HEK293 (cell line): Measurements from ENCODE around the gene ISM1.

Experiments
- CTCF ChIA-PET: fragments of 350-600 bp; formaldehyde crosslinking; extraction: SDS; loops from one replicate; lab custom pipeline; 2021; ENCODE audit warnings: antibody characterized with exemption; lab: Yijun Ruan, JAX
- POLR2A ChIA-PET: fragments of 300-600 bp; formaldehyde crosslinking; extraction: SDS; loops from one replicate; lab custom pipeline; 2020; ENCODE audit warnings: antibody characterized with exemption, inconsistent platforms; lab: Yijun Ruan, JAX
- H3K27ac ChIP-seq: fragments of 200-500 bp; sonication (Bioruptor generic); 2 replicates; pipeline ENCODE4 v1.5.1; 2014; ENCODE audit warnings: low read depth, low read length, control low read depth, inconsistent platforms; ENCODE audit errors: extremely low read depth
- H3K36me3 ChIP-seq, 2 experiments: fragments of 200-500 bp in 1 of 2; sonication (Bioruptor generic) in 1 of 2; 1 replicate in 1 of 2; 2 replicates in 1 of 2; pipeline ENCODE4 v1.5.1; 2014 to 2017; ENCODE audit warnings: inconsistent platforms in 2 of 2, low read length in 2 of 2; ENCODE audit not compliant: control insufficient read depth in 2 of 2, insufficient read depth in 1 of 2
- H3K4me1 ChIP-seq: fragments of 200-500 bp; sonication (Bioruptor generic); 2 replicates; pipeline ENCODE4 v1.5.1; 2014; ENCODE audit warnings: mild to moderate bottlenecking, low read length, inconsistent platforms; ENCODE audit not compliant: control insufficient read depth, insufficient read depth
- H3K4me3 ChIP-seq: 2 replicates; pipeline ENCODE4 v1.5.1; 2011; ENCODE audit warnings: low read depth, mild to moderate bottlenecking, control low read depth, low read length, moderate library complexity
- H3K9me3 ChIP-seq: fragments of 200-500 bp; sonication (Bioruptor generic); 2 replicates; pipeline ENCODE4 v1.5.1; 2014; ENCODE audit warnings: low read depth, low read length, inconsistent platforms; ENCODE audit not compliant: control insufficient read depth, insufficient read depth
- EGR2 ChIP-seq: fragments of 450-650 bp; formaldehyde crosslinking; IDR thresholded peaks from 2 replicates; pipeline ENCODE4 v1.5.1; 2016; ENCODE audit warnings: low read depth, missing biosample characterization, missing genetic modification characterization
- PRDM6 ChIP-seq: fragments of 450-650 bp; formaldehyde crosslinking; IDR thresholded peaks from 2 replicates; pipeline ENCODE4 v1.5.1; 2017; ENCODE audit warnings: missing biosample characterization, missing genetic modification characterization
- SP2 ChIP-seq: fragments of 450-650 bp; formaldehyde crosslinking; IDR thresholded peaks from 2 replicates; pipeline ENCODE4 v1.5.1; 2016; ENCODE audit warnings: missing biosample characterization, missing genetic modification characterization
- SP3 ChIP-seq: fragments of 450-650 bp; formaldehyde crosslinking; IDR thresholded peaks from 2 replicates; pipeline ENCODE4 v1.5.1; 2016; ENCODE audit warnings: missing biosample characterization, missing genetic modification characterization
- ZBTB11 ChIP-seq: fragments of 450-650 bp; formaldehyde crosslinking; conservative IDR thresholded peaks from 2 replicates; pipeline ENCODE4 v1.5.1; 2016; ENCODE audit warnings: low read depth, missing biosample characterization, missing genetic modification characterization
- ZBTB8A ChIP-seq: fragments of 450-650 bp; formaldehyde crosslinking; IDR thresholded peaks from 2 replicates; pipeline ENCODE4 v1.5.1; 2016; ENCODE audit warnings: missing biosample characterization, missing genetic modification characterization
- ZNF10 ChIP-seq: fragments of 450-650 bp; formaldehyde crosslinking; IDR thresholded peaks from 2 replicates; pipeline ENCODE4 v1.5.1; 2017; ENCODE audit warnings: missing biosample characterization, missing genetic modification characterization
- ZNF112 ChIP-seq: fragments of 450-650 bp; formaldehyde crosslinking; IDR thresholded peaks from 2 replicates; pipeline ENCODE4 v1.5.0; 2017; ENCODE audit warnings: missing biosample characterization, missing genetic modification characterization
- ZNF48 ChIP-seq: fragments of 450-650 bp; formaldehyde crosslinking; IDR thresholded peaks from 2 replicates; pipeline ENCODE4 v1.5.1; 2016; ENCODE audit warnings: missing biosample characterization, missing genetic modification characterization
- ZNF555 ChIP-seq: fragments of 450-650 bp; formaldehyde crosslinking; conservative IDR thresholded peaks from 2 replicates; pipeline ENCODE4 v1.5.1; 2017; ENCODE audit warnings: missing biosample characterization, mild to moderate bottlenecking, missing genetic modification characterization, inconsistent platforms
- ZNF600 ChIP-seq: fragments of 450-650 bp; formaldehyde crosslinking; IDR thresholded peaks from 2 replicates; pipeline ENCODE4 v1.5.1; 2016; ENCODE audit warnings: missing biosample characterization, missing genetic modification characterization
- ZNF692 ChIP-seq: fragments of 450-650 bp; formaldehyde crosslinking; IDR thresholded peaks from 2 replicates; pipeline ENCODE4 v1.5.1; 2016; ENCODE audit warnings: missing biosample characterization, missing genetic modification characterization
- ZNF704 ChIP-seq: fragments of 450-650 bp; formaldehyde crosslinking; IDR thresholded peaks from 2 replicates; pipeline ENCODE4 v1.5.1; 2016; ENCODE audit warnings: missing biosample characterization, missing genetic modification characterization
- ZNF707 ChIP-seq: fragments of 450-650 bp; formaldehyde crosslinking; IDR thresholded peaks from 2 replicates; pipeline ENCODE4 v1.5.1; 2016; ENCODE audit warnings: missing biosample characterization, missing genetic modification characterization
- ZNF76 ChIP-seq: fragments of 450-650 bp; formaldehyde crosslinking; IDR thresholded peaks from 2 replicates; pipeline ENCODE4; 2016; ENCODE audit warnings: low read depth, missing biosample characterization, missing genetic modification characterization, borderline replicate concordance
- ZNF785 ChIP-seq: fragments of 450-650 bp; formaldehyde crosslinking; IDR thresholded peaks from 2 replicates; pipeline ENCODE4 v1.5.1; 2016; ENCODE audit warnings: missing biosample characterization, missing genetic modification characterization
- ZNF830 ChIP-seq: fragments of 450-650 bp; IDR thresholded peaks from 2 replicates; pipeline ENCODE4 v1.5.0; 2018; ENCODE audit warnings: missing biosample characterization, missing genetic modification characterization, low read depth, mild to moderate bottlenecking, moderate library complexity
- TF ChIP-seq, protein P1 (sequence below): fragments of 450-650 bp; formaldehyde crosslinking; IDR thresholded peaks from 2 replicates; pipeline ENCODE4 v1.5.1; 2016; ENCODE audit warnings: missing biosample characterization, missing genetic modification characterization
- TF ChIP-seq, protein P2 (sequence below): sonication (generic); formaldehyde crosslinking; IDR thresholded peaks from 2 replicates; pipeline ENCODE4 v1.8.1; 2022; ENCODE audit warnings: mild to moderate bottlenecking, moderate library complexity, missing genetic modification reagents
- TF ChIP-seq, protein P3 (sequence below): fragments of 450-650 bp; formaldehyde crosslinking; IDR thresholded peaks from 2 replicates; pipeline ENCODE4 v1.5.1; 2016; ENCODE audit warnings: missing biosample characterization, missing genetic modification characterization

The ISM1 gene

DNA sequence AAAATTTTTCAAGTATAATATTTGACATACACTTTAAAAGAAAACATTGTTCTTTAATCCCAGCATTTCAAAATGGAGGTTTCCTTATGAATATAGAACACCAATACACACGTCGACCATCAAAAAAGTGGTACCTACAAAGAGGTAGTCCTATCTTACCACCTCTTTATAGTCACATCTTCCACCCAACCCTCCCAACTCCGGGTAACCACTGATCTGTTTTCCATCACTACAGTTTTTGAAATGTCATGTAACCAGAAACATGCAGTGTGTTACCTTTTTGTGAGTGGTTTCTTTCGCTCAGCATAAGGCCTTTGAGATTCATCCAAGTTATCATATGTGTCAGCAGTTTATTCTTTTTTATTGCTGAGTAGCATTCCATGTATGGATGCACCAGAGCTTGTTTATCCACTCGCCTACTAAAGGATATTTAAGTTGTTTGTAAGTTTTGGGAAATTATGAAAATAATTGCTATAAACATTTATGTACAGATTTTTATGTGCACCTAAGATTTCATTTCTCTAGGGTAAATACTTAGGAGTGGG, 104.8 kb downstream of the ISM1 start:
- Histone ChIP-seq H3K36me3 (no peaks in the 10 kb centered on the region), H3K4me3 (no peak overlapping the region), H3K9me3 (no peaks in the 10 kb centered on the region), H3K27ac (no peak overlapping the region), H3K4me1 (no peaks in the 10 kb centered on the region)
- CTCF ChIA-PET = no interaction called here
- POLR2A ChIA-PET = no interaction called here
- no peak for TF ChIP-seq ZNF112 (tag by site-specific recombination)

GRCh38 chr20:13331536-13331935, 110.5 kb downstream of the ISM1 start:
- ChIA-PET POLR2A (no interaction called here), CTCF (interaction anchor here (2.0 kb wide), 1 partner anchor 215 kb away, joined by 7 read pairs; no protein-coding TSS in a partner anchor)
- H3K9me3 ChIP-seq = no peaks in the 10 kb centered on the region
- H3K4me3 ChIP-seq = no peak overlapping the region
- no peak for TF ChIP-seq ZNF704
- no peak for TF ChIP-seq ZNF10
- no peak for TF ChIP-seq ZNF600 (tag by site-specific recombination)
- TF ChIP-seq PRDM6 = no peak
- TF ChIP-seq, protein P1, sequence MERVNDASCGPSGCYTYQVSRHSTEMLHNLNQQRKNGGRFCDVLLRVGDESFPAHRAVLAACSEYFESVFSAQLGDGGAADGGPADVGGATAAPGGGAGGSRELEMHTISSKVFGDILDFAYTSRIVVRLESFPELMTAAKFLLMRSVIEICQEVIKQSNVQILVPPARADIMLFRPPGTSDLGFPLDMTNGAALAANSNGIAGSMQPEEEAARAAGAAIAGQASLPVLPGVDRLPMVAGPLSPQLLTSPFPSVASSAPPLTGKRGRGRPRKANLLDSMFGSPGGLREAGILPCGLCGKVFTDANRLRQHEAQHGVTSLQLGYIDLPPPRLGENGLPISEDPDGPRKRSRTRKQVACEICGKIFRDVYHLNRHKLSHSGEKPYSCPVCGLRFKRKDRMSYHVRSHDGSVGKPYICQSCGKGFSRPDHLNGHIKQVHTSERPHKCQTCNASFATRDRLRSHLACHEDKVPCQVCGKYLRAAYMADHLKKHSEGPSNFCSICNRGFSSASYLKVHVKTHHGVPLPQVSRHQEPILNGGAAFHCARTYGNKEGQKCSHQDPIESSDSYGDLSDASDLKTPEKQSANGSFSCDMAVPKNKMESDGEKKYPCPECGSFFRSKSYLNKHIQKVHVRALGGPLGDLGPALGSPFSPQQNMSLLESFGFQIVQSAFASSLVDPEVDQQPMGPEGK (tag by site-specific recombination) = no peak
- TF ChIP-seq ZNF76 (tag by site-specific recombination) = no peak
- TF ChIP-seq ZNF830 = no peak
- TF ChIP-seq, protein P2, sequence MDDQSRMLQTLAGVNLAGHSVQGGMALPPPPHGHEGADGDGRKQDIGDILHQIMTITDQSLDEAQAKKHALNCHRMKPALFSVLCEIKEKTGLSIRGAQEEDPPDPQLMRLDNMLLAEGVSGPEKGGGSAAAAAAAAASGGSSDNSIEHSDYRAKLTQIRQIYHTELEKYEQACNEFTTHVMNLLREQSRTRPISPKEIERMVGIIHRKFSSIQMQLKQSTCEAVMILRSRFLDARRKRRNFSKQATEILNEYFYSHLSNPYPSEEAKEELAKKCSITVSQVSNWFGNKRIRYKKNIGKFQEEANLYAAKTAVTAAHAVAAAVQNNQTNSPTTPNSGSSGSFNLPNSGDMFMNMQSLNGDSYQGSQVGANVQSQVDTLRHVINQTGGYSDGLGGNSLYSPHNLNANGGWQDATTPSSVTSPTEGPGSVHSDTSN (CRISPR knock-in tag) = no peak
- TF ChIP-seq ZNF692 (tag by site-specific recombination) = no peak
- TF ChIP-seq ZBTB8A (tag by site-specific recombination) = no peak
- no peak for TF ChIP-seq ZNF785
- TF ChIP-seq EGR2 (tag by site-specific recombination) = no peak
- TF ChIP-seq ZNF555 (tag by site-specific recombination) = no peak
- TF ChIP-seq, protein P3, sequence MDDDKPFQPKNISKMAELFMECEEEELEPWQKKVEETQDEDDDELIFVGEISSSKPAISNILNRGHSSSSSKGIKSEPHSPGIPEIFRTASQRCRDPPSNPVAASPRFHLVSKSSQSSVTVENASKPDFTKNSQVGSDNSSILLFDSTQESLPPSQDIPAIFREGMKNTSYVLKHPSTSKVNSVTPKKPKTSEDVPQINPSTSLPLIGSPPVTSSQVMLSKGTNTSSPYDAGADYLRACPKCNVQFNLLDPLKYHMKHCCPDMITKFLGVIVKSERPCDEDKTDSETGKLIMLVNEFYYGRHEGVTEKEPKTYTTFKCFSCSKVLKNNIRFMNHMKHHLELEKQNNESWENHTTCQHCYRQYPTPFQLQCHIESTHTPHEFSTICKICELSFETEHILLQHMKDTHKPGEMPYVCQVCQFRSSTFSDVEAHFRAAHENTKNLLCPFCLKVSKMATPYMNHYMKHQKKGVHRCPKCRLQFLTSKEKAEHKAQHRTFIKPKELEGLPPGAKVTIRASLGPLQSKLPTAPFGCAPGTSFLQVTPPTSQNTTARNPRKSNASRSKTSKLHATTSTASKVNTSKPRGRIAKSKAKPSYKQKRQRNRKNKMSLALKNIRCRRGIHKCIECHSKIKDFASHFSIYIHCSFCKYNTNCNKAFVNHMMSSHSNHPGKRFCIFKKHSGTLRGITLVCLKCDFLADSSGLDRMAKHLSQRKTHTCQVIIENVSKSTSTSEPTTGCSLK (tag by site-specific recombination) = no peak
- no peak for TF ChIP-seq SP2
- TF ChIP-seq SP3 (tag by site-specific recombination) = no peak
- TF ChIP-seq ZNF48 = no peak
- TF ChIP-seq ZNF707 = no peak
- TF ChIP-seq ZBTB11 (tag by site-specific recombination) = no peak
- no peaks in the 10 kb centered on the region for H3K36me3 ChIP-seq
- no peak overlapping the region for H3K27ac ChIP-seq
- no peaks in the 10 kb centered on the region for H3K4me1 ChIP-seq
